Measurements from ENCODE around the gene GTF3C4. TPM values are rescaled to one million over a fixed set of nuclear protein-coding genes. Genes with fewer than 3 reads are reported as not detected.

Gene GTF3C4
- total and polyA plus RNA-seq, 2 of the 13 experiments (the other 11 are each of a cell fraction or from before 2014, with no cell fraction given), result 2.6 to 12.9 TPM

DNA sequence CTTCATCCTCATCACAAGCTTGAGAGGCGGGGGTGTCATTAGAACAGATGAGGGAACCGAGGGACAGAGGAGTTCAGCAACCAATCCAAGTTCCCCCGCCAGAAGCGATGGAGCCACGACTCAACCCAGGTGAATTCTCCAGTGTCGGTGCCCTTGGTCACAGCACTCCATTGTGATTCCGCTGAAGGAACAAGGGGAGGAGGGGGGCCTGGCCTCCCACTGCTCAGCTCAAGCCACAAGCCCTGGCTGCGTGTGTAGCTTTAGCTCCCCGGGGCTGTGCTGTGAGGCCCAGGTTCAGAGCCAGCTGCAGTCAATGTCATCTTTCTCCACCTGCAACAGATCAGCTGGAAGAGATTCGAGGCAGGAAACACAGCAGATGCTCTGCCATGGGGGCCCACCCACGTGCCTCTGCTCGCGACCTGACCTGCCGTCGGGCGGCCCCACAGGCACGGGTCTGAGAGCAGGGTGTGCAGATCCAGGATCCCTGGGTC is 72.6 kb downstream of the GTF3C4 start (continued):
- TF ChIP-seq, protein P1, sequence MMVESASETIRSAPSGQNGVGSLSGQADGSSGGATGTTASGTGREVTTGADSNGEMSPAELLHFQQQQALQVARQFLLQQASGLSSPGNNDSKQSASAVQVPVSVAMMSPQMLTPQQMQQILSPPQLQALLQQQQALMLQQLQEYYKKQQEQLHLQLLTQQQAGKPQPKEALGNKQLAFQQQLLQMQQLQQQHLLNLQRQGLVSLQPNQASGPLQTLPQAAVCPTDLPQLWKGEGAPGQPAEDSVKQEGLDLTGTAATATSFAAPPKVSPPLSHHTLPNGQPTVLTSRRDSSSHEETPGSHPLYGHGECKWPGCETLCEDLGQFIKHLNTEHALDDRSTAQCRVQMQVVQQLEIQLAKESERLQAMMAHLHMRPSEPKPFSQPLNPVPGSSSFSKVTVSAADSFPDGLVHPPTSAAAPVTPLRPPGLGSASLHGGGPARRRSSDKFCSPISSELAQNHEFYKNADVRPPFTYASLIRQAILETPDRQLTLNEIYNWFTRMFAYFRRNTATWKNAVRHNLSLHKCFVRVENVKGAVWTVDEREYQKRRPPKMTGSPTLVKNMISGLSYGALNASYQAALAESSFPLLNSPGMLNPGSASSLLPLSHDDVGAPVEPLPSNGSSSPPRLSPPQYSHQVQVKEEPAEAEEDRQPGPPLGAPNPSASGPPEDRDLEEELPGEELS (CRISPR knock-in tag; IDR thresholded peaks at IDR 0.05), result no peak
- TF ChIP-seq, protein P2, sequence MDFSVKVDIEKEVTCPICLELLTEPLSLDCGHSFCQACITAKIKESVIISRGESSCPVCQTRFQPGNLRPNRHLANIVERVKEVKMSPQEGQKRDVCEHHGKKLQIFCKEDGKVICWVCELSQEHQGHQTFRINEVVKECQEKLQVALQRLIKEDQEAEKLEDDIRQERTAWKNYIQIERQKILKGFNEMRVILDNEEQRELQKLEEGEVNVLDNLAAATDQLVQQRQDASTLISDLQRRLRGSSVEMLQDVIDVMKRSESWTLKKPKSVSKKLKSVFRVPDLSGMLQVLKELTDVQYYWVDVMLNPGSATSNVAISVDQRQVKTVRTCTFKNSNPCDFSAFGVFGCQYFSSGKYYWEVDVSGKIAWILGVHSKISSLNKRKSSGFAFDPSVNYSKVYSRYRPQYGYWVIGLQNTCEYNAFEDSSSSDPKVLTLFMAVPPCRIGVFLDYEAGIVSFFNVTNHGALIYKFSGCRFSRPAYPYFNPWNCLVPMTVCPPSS (IDR thresholded peaks at IDR 0.05), result no peak
- TF ChIP-seq RBAK (CRISPR knock-in tag; IDR thresholded peaks at IDR 0.05) (no peak), CERS6 (CRISPR knock-in tag; IDR thresholded peaks at IDR 0.05) (no peak), MYNN (CRISPR knock-in tag; IDR thresholded peaks at IDR 0.05; ENCODE audit: low read depth) (no peak), ZNF780A (CRISPR knock-in tag; IDR thresholded peaks at IDR 0.05) (no peak), MXD4 (CRISPR knock-in tag; IDR thresholded peaks at IDR 0.05) (no peak)

- H3K36me3 ChIP-seq (replicated peaks in 1 of 2; ENCODE audit: control insufficient read depth in 1 of 2, insufficient read depth in 2 of 2, low read length in 2 of 2), result no peaks in the 10 kb centered on the region
- no peaks in the 10 kb centered on the region for H3K79me2 ChIP-seq (ENCODE audit: insufficient read depth, low read length)
- no peak overlapping the region for H3K27ac ChIP-seq (ENCODE audit: extremely low read length, insufficient read depth, low read length)
- no peak overlapping the region for H2AFZ ChIP-seq (ENCODE audit: low read length)
- no peak overlapping the region for H3K4me2 ChIP-seq (ENCODE audit: low read depth, low read length)
- no peak overlapping the region for H3K4me3 ChIP-seq (replicated peaks in 1 of 3; ENCODE audit: insufficient read depth in 1 of 3, low read depth in 2 of 3, low read length in 3 of 3)
- H3K9me3 ChIP-seq (ENCODE audit: low read length), result no peaks in the 10 kb centered on the region
- DNase-seq (ENCODE audit: low spot score) (no peak), FAIRE-seq (no peak), ATAC-seq (no peak)
- H3K9ac ChIP-seq (ENCODE audit: insufficient read depth, low read depth, low read length), result no peak overlapping the region
- H3K4me1 ChIP-seq (ENCODE audit: insufficient read depth, low read length), result no peaks in the 10 kb centered on the region
- ChIA-PET CTCF (ENCODE audit: low intra/inter-chr PET ratio, low total read pairs) (no interaction called here), POLR2A (no interaction called here)
- H4K20me1 ChIP-seq (ENCODE audit: insufficient read depth, low read length), result no peaks in the 10 kb centered on the region
- intact Hi-C loops (cut with micrococcal nuclease; ENCODE audit: unreplicated experiment) (no loop called here), in situ Hi-C loops (cut with HindIII; ENCODE audit: extremely low pct_ligation_motif_present, low pct_unique_long_range_greater_than_20kb) (no loop called here)
- 25% methylated on average over 12 of the region's 13 CpGs for WGBS (ENCODE audit: low lambda C conversion rate)
- peaks cover 7 to 42% of the 10 kb centered on the region in 2 experiments; a peak in 3 of 5 replicates for H3K27me3 ChIP-seq (ENCODE audit: control insufficient read depth in 1 of 2, insufficient read depth in 2 of 2, low read length in 2 of 2)
- BruUV-seq (replicated peaks), result no TSS peak
- TF ChIP-seq CEBPG (CRISPR knock-in tag; IDR thresholded peaks at IDR 0.05) (no peak), GMEB2 (CRISPR knock-in tag; IDR thresholded peaks at IDR 0.05; ENCODE audit: low read depth) (no peak), RCOR2 (CRISPR knock-in tag; IDR thresholded peaks at IDR 0.05) (no peak), ZNF709 (CRISPR knock-in tag; IDR thresholded peaks at IDR 0.05) (no peak), ZNF772 (CRISPR knock-in tag; IDR thresholded peaks at IDR 0.05) (no peak), HOXA3 (CRISPR knock-in tag; IDR thresholded peaks at IDR 0.05) (no peak), KAT8 (CRISPR knock-in tag; IDR thresholded peaks at IDR 0.05) (no peak), ZNF777 (CRISPR knock-in tag; IDR thresholded peaks at IDR 0.05) (no peak), ZNF83 (CRISPR knock-in tag; IDR thresholded peaks at IDR 0.05; ENCODE audit: borderline replicate concordance) (no peak), ZNF232 (CRISPR knock-in tag; IDR thresholded peaks at IDR 0.05; ENCODE audit: borderline replicate concordance) (no peak), BCL3 (CRISPR knock-in tag; IDR thresholded peaks at IDR 0.05) (no peak)
Observed at GRCh38 chr9:132743931-132744479, 73.7 kb downstream of the GTF3C4 start.
